ENCODE data around the gene C17orf100. TPM values are rescaled to one million over a fixed set of nuclear protein-coding genes. Genes with fewer than 3 reads are reported as not detected.

Gene C17orf100
- total RNA-seq, 1 experiment from 2014 or later: 0.70 TPM

DNA sequence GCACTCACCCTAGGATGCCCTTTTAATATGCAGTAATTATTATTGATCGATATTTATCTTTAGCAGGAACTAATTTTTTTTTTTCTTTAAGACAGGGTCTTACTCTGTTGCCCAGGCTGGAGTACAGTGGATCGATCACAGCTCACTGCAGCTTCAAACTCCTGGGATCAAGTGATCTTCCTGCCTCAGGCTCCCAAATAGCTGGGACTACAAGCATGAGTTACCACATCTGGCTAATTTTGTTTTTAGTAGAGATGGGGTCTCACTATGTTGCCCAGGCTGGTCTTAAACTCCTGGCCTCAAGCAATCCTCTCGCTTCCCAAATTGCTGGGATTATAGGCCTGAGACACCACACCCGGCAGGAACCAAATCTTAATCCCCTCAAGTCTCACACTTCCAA, 40.3 kb upstream of the C17orf100 start:
- H3K56ac ChIP-seq (ENCODE audit: insufficient read length, low read depth, low read length): no peak overlapping the region
- no peak overlapping the region for H3K14ac ChIP-seq (ENCODE audit: insufficient read depth, low read length)
- H3K79me1 ChIP-seq (ENCODE audit: insufficient read depth, low read depth, low read length, poor library complexity, severe bottlenecking): no peaks in the 10 kb centered on the region
- Mint-ChIP-seq H3K27ac (no peak overlapping the region), H3K9me3 (no peaks in the 10 kb centered on the region), H3K4me3 (no peak overlapping the region), H3K36me3 (ENCODE audit: insufficient read depth in 1 of 3, low read depth in 3 of 3) (peaks cover 6 to 70% (median 51%) of the 10 kb centered on the region in 3 experiments; a peak in 6 of 7 replicates), H3K27me3 (ENCODE audit: low read depth) (no peaks in the 10 kb centered on the region), H3K4me1 (no peaks in the 10 kb centered on the region)
- H2AK5ac ChIP-seq (ENCODE audit: insufficient read length, low read length): no peak overlapping the region
- H3K4me1 ChIP-seq (ENCODE audit: insufficient read depth, low read length): no peaks in the 10 kb centered on the region
- no peak for DNase-seq
- no CpG with 5 or more reads among the region's 4 CpGs for whole genome bisulfite sequencing (ENCODE audit: extremely low coverage, insufficient read length, low lambda C conversion rate)
- H2BK12ac ChIP-seq (ENCODE audit: insufficient read length, low read depth, low read length): no peak overlapping the region
- H3K9ac ChIP-seq (ENCODE audit: extremely low read depth, insufficient read length, low read length): no peak overlapping the region
- TF ChIP-seq, protein P1, sequence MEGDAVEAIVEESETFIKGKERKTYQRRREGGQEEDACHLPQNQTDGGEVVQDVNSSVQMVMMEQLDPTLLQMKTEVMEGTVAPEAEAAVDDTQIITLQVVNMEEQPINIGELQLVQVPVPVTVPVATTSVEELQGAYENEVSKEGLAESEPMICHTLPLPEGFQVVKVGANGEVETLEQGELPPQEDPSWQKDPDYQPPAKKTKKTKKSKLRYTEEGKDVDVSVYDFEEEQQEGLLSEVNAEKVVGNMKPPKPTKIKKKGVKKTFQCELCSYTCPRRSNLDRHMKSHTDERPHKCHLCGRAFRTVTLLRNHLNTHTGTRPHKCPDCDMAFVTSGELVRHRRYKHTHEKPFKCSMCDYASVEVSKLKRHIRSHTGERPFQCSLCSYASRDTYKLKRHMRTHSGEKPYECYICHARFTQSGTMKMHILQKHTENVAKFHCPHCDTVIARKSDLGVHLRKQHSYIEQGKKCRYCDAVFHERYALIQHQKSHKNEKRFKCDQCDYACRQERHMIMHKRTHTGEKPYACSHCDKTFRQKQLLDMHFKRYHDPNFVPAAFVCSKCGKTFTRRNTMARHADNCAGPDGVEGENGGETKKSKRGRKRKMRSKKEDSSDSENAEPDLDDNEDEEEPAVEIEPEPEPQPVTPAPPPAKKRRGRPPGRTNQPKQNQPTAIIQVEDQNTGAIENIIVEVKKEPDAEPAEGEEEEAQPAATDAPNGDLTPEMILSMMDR (conservative IDR thresholded peaks at IDR 0.05): no peak
- H4K20me1 ChIP-seq (ENCODE audit: control insufficient read depth, insufficient read depth, insufficient read length): no peaks in the 10 kb centered on the region
- H3K4ac ChIP-seq (ENCODE audit: low read depth, low read length): no peak overlapping the region
- H3K23me2 ChIP-seq (ENCODE audit: insufficient read length, low read depth, low read length, poor library complexity, severe bottlenecking): no peaks in the 10 kb centered on the region
- no peak overlapping the region for H2BK20ac ChIP-seq (ENCODE audit: low read depth, low read length, poor library complexity, severe bottlenecking)
- H3K4me2 ChIP-seq (ENCODE audit: insufficient read depth, insufficient read length, low read length): no peak overlapping the region
- H4K91ac ChIP-seq (ENCODE audit: insufficient read length, low read depth, low read length): no peak overlapping the region
- H3K9me3 ChIP-seq (ENCODE audit: control insufficient read depth, low read depth, low read length): no peaks in the 10 kb centered on the region
- H2AFZ ChIP-seq (ENCODE audit: low read length): no peak overlapping the region
- H2BK120ac ChIP-seq (ENCODE audit: low read depth, low read length, poor library complexity, severe bottlenecking): no peak overlapping the region
- H4K5ac ChIP-seq (ENCODE audit: insufficient read length, low read depth, low read length): no peak overlapping the region
- no peak overlapping the region for H4K8ac ChIP-seq (replicated peaks; ENCODE audit: insufficient read length, low read depth, low read length)
- H2BK5ac ChIP-seq (ENCODE audit: insufficient read length, low read length): no peak overlapping the region
- H3K23ac ChIP-seq (ENCODE audit: insufficient read length, low read depth, low read length): no peak overlapping the region
- H2BK15ac ChIP-seq (ENCODE audit: low read depth, low read length): no peak overlapping the region
- no peaks in the 10 kb centered on the region for H3K27me3 ChIP-seq (ENCODE audit: insufficient read depth, low read length)
- no peaks in the 10 kb centered on the region for H3K79me2 ChIP-seq (ENCODE audit: insufficient read depth, low read length)
- H3T11ph ChIP-seq (ENCODE audit: low read length): no peak overlapping the region
- H3K27ac ChIP-seq (ENCODE audit: insufficient read length, low read depth, low read length): no peak overlapping the region
- H3K18ac ChIP-seq (ENCODE audit: insufficient read length, low read depth, low read length): no peak overlapping the region

Data from H9 (cell line).